Cardiac muscle cell (in vitro differentiated cells and primary cell): ENCODE measurements around the gene ZNF23. TPM values are rescaled to one million over a fixed set of nuclear protein-coding genes. Genes with fewer than 3 reads are reported as not detected.

ENCODE experiments used
- DNase-seq, 2 donors: peaks; one replicate each; pipeline versions ENCODE4 v3.0.0 to v3.0.0-alpha.2; 2010 to 2017; ENCODE audit warnings: low read depth in 1 of 2, low spot score in 1 of 2
- H3K27ac ChIP-seq: fragments of 200-600 bp; sonication (generic); 2 replicates; pipeline ENCODE4 v1.5.1; 2016
- H3K27me3 ChIP-seq: fragments of 200-600 bp; sonication (generic); 2 replicates; pipeline ENCODE4 v1.6.0; 2016; ENCODE audit warnings: control low read depth
- H3K36me3 ChIP-seq: fragments of 200-600 bp; sonication (generic); 2 replicates; pipeline ENCODE4 v1.5.1; 2016; ENCODE audit warnings: control low read depth
- H3K4me1 ChIP-seq: fragments of 200-600 bp; sonication (generic); 2 replicates; pipeline ENCODE4 v1.8.1; 2017; ENCODE audit warnings: low read depth, mild to moderate bottlenecking, mixed run types
- H3K4me3 ChIP-seq: fragments of 200-600 bp; sonication (generic); 2 replicates; pipeline ENCODE4 v1.5.1; 2016; ENCODE audit warnings: mild to moderate bottlenecking
- H3K9me3 ChIP-seq: fragments of 200-600 bp; sonication (generic); 2 replicates; pipeline ENCODE4 v1.5.1; 2017; ENCODE audit warnings: low read depth, mild to moderate bottlenecking, control low read depth
- polyA plus RNA-seq: library from polyadenylated mRNA; unstranded; fragments of >200 nt; fragmentation: Nextera tagmentation; extraction: Ambion mirVana; gene quantifications from 2 replicates; pipeline ENCODE4 v1.2.1, GENCODE V29; 2016
- total RNA-seq: library from RNA; depleted of rRNA; stranded (reverse); fragments of >200 nt; gene quantifications from 2 replicates; pipeline ENCODE4 v1.2.3, GENCODE V29; 2016
- TF ChIP-seq, protein P1 (sequence below): IDR thresholded peaks from 2 replicates; pipeline ENCODE4 v1.5.1; 2012; ENCODE audit warnings: low read depth, mild to moderate bottlenecking, low read length

The ZNF23 gene
- total and polyA plus RNA-seq, 2 experiments from 2014 or later, result 8.0 to 8.5 TPM

DNA sequence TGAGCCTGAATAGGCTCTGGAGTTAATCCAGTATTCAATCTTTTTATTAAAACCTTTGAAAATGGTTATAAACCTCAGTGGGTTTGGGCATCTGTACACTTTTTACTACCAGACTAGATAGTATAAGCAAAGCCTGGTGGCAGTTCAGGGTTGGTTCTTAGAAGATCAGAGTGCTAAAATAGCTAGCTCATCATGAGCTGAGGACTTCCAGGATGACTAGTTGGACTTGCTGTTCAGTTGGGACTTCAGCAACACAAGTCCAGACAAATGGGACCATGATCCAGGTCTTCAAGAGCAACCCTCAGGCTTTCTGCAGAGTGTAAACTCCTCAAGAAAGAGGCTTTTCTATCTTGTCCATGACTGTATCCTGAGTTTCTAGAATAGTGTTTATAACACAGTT is 28.3 kb upstream of the ZNF23 start:
- Histone ChIP-seq H3K27ac (no peak overlapping the region), H3K4me1 (no peaks in the 10 kb centered on the region), H3K9me3 (no peaks in the 10 kb centered on the region), H3K36me3 (no peaks in the 10 kb centered on the region), H3K27me3 (peaks cover 10% of the 10 kb centered on the region), H3K4me3 (no peak overlapping the region)
- TF ChIP-seq, protein P1, sequence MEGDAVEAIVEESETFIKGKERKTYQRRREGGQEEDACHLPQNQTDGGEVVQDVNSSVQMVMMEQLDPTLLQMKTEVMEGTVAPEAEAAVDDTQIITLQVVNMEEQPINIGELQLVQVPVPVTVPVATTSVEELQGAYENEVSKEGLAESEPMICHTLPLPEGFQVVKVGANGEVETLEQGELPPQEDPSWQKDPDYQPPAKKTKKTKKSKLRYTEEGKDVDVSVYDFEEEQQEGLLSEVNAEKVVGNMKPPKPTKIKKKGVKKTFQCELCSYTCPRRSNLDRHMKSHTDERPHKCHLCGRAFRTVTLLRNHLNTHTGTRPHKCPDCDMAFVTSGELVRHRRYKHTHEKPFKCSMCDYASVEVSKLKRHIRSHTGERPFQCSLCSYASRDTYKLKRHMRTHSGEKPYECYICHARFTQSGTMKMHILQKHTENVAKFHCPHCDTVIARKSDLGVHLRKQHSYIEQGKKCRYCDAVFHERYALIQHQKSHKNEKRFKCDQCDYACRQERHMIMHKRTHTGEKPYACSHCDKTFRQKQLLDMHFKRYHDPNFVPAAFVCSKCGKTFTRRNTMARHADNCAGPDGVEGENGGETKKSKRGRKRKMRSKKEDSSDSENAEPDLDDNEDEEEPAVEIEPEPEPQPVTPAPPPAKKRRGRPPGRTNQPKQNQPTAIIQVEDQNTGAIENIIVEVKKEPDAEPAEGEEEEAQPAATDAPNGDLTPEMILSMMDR, result no peak
- DNase-seq, result no peak

- Histone ChIP-seq H3K4me1 (no peaks in the 10 kb centered on the region), H3K27ac (no peak within 1 kb of the TSS), H3K9me3 (no peaks in the 10 kb centered on the region), H3K27me3 (peaks cover 10% of the 10 kb centered on the region), H3K36me3 (no peaks in the 10 kb centered on the region), H3K4me3 (no peak within 1 kb of the TSS)
- TF ChIP-seq, protein P1, result no peak
- no peak for DNase-seq
These were observed 27.1 kb upstream of the ZNF23 start, which contains the start of gene ZNF19 for GRCh38 chr16:71489122-71489521. TSS of gene ZNF19 (minus strand) at chr16:71489324. CDS start at chr16:71482114, 7,210 bp downstream.

- no peaks in the 10 kb centered on the region for H3K36me3 ChIP-seq
- H3K4me3 ChIP-seq, result peak overlapping the region; percentile 87
- H3K27me3 ChIP-seq, result peaks cover 3% of the 10 kb centered on the region
- H3K27ac ChIP-seq, result peak overlapping the region; percentile 92
- H3K4me1 ChIP-seq, result no peaks in the 10 kb centered on the region
- H3K9me3 ChIP-seq, result no peaks in the 10 kb centered on the region
- TF ChIP-seq, protein P1, result no peak
- DNase-seq, result peak; percentile 89 to 97
These were observed 22.2 kb upstream of the ZNF23 start for GRCh38 chr16:71484006-71484893.

DNA sequence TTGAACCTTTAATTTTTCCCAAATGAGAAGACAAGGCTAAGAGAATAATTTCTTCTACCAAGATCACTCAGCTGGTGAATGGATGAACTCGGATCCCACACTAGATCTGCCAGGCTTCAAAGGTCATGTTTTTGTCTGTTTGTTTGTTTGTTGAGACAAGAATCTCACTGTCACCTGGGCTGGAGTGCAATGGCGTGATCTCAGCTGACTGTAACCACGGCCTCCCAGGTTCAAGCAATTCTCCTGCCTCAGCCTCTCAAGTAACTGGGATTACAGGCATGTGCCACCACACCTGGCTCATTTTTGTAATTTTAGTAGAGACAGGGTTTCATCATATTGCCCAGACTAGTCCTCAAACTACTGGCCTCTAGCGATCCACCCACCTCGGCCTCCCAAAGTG is 20.5 kb upstream of the ZNF23 start:
- Histone ChIP-seq H3K27ac (no peak overlapping the region), H3K27me3 (peaks cover 3% of the 10 kb centered on the region), H3K36me3 (no peaks in the 10 kb centered on the region), H3K4me3 (no peak overlapping the region), H3K9me3 (no peaks in the 10 kb centered on the region), H3K4me1 (no peaks in the 10 kb centered on the region)
- no peak for DNase-seq
- TF ChIP-seq, protein P1, result no peak

DNA sequence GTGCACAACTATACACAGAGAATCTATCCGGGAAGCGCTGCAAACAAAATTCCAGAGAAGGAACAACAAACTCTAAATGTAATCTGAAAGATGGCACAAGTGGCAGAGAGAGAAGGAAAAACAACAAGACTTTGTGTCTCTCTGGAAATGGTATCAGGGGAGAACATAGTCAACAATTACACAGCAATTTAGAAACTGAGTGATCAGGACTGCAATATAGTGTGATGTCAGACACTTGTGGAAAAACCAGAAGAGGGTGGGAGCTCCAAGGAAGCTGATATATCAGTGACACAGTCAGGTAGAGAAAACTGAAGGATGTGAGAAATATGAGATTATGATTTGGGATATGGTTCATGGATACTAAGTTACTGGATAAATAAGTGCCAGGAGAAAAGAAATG is 18.9 kb upstream of the ZNF23 start:
- no peak for DNase-seq
- Histone ChIP-seq H3K4me3 (no peak overlapping the region), H3K9me3 (no peaks in the 10 kb centered on the region), H3K27ac (no peak overlapping the region), H3K4me1 (no peaks in the 10 kb centered on the region), H3K27me3 (no peaks in the 10 kb centered on the region), H3K36me3 (peaks cover 9% of the 10 kb centered on the region)
- TF ChIP-seq, protein P1, result no peak
